Anterior cingulate cortex (tissue), 58 donors: Measurements from ENCODE around the gene LYPD1.
A peak's percentile ranks its signal among the peaks of the same experiment; 100 is the strongest.
"Not testable (repeated sequence)": the region's sequence is repeated elsewhere in the genome, so short reads cannot be mapped to it uniquely, and the experiment has no call there.

Experiments used
- DNase-seq, 58 donors: peaks; one replicate each; lab custom pipeline; 2025; lab: John Stamatoyannopoulos, UW

The LYPD1 gene

GRCh38 chr2:132669908-132670495 is at the start of gene LYPD1:
LYPD1 (minus strand) TSS chr2:132670205; CDS start chr2:132669932, 273 bp downstream.
- DNase-seq = peak in 38 of 58 donors; percentile 11 to 67 (median 36)

GRCh38 chr2:132719480-132719879 is 49.5 kb upstream of the LYPD1 start:
- no peak for DNase-seq

GRCh38 chr2:132716954-132717353 is 46.9 kb upstream of the LYPD1 start:
- no peak for DNase-seq

GRCh38 chr2:132715386-132716351 is 45.7 kb upstream of the LYPD1 start:
- DNase-seq = no peak

- DNase-seq = no peak
Observed at GRCh38 chr2:132703396-132703795, 33.4 kb upstream of the LYPD1 start.

- no peak for DNase-seq
Observed at GRCh38 chr2:132701810-132702209, 31.8 kb upstream of the LYPD1 start.

- not testable (repeated sequence) for DNase-seq
Observed at GRCh38 chr2:132699802-132700201, 29.8 kb upstream of the LYPD1 start.

- DNase-seq = not testable (repeated sequence)
Observed at GRCh38 chr2:132698347-132698746, 28.3 kb upstream of the LYPD1 start.

GRCh38 chr2:132697556-132698205 is 27.7 kb upstream of the LYPD1 start:
- DNase-seq = no peak

- DNase-seq = no peak
Observed at GRCh38 chr2:132692816-132693215, 22.8 kb upstream of the LYPD1 start.

GRCh38 chr2:132691556-132691955 is 21.6 kb upstream of the LYPD1 start:
- DNase-seq = no peak

GRCh38 chr2:132690664-132691303 is 20.8 kb upstream of the LYPD1 start:
- DNase-seq = no peak

- no peak for DNase-seq
Observed at GRCh38 chr2:132681766-132682165, 11.8 kb upstream of the LYPD1 start.

GRCh38 chr2:132680544-132680943 is 10.5 kb upstream of the LYPD1 start:
- no peak for DNase-seq

- no peak for DNase-seq
Observed at GRCh38 chr2:132678483-132678882, 8.5 kb upstream of the LYPD1 start.

- no peak for DNase-seq
Observed at GRCh38 chr2:132677661-132678060, 7.7 kb upstream of the LYPD1 start.

GRCh38 chr2:132676999-132677398 is 7.0 kb upstream of the LYPD1 start:
- no peak for DNase-seq

GRCh38 chr2:132671151-132671835 is 1.3 kb upstream of the LYPD1 start:
- DNase-seq = peak in 2 of 58 donors; percentile 21 to 45

GRCh38 chr2:132670496-132671150 is 618 bp upstream of the LYPD1 start:
- peak in 17 of 58 donors; percentile 16 to 65 (median 36) for DNase-seq
